CD14-positive monocyte (primary cell): ENCODE data around the gene LMTK2. TPM values are rescaled to one million over a fixed set of nuclear protein-coding genes. Genes with fewer than 3 reads are reported as not detected.

ENCODE experiments used
- DNase-seq, 3 donors: peaks; one replicate each; pipeline ENCODE4 v3.0.0-alpha.2; 2011 to 2022
- H2AFZ ChIP-seq: 2 replicates; pipeline ENCODE4 v1.6.0; 2012; ENCODE audit warnings: mild to moderate bottlenecking, low read depth, low read length, inconsistent platforms; ENCODE audit not compliant: insufficient read depth, poor library complexity, severe bottlenecking
- H3K27ac ChIP-seq, 2 donors: 1 replicate in 1 of 2; 2 replicates in 1 of 2; pipeline ENCODE4 v1.5.1; 2012 to 2013; ENCODE audit warnings: low read length in 2 of 2, control low read depth in 1 of 2, inconsistent platforms in 1 of 2, low read depth in 1 of 2, mild to moderate bottlenecking in 1 of 2
- H3K27me3 ChIP-seq, 2 donors: one replicate each; pipeline versions ENCODE4 v1.6.0 to v1.6.1; 2011 to 2013; ENCODE audit warnings: low read length in 2 of 2; ENCODE audit not compliant: control insufficient read depth in 2 of 2, insufficient read depth in 2 of 2
- H3K36me3 ChIP-seq, 2 donors: replicated peaks in 1 of 2; 1 replicate in 1 of 2; 2 replicates in 1 of 2; pipeline versions ENCODE4 v1.5.1 to v1.6.1; 2012 to 2013; ENCODE audit warnings: low read length in 2 of 2, control low read depth in 1 of 2, inconsistent platforms in 1 of 2, mild to moderate bottlenecking in 1 of 2; ENCODE audit not compliant: insufficient read depth in 2 of 2, control insufficient read depth in 1 of 2
- H3K4me1 ChIP-seq, 2 donors: 1 replicate in 1 of 2; 2 replicates in 1 of 2; pipeline versions ENCODE4 v1.5.1 to v1.6.1; 2012 to 2013; ENCODE audit warnings: low read length in 2 of 2, control low read depth in 1 of 2, inconsistent platforms in 1 of 2, mild to moderate bottlenecking in 1 of 2, moderate library complexity in 1 of 2; ENCODE audit not compliant: insufficient read depth in 2 of 2, control insufficient read depth in 1 of 2
- H3K4me2 ChIP-seq: replicated peaks from 2 replicates; pipeline ENCODE3; 2012; ENCODE audit warnings: low read length, moderate library complexity, mild to moderate bottlenecking; ENCODE audit not compliant: poor library complexity, severe bottlenecking; ENCODE audit errors: extremely low read depth
- H3K4me3 ChIP-seq, 3 experiments: fragments of 200-600 bp in 1 of 3; sonication (generic) in 1 of 3; replicated peaks in 1 of 3; 1 replicate in 2 of 3; 2 replicates in 1 of 3; pipeline ENCODE4 v1.5.1; 2011 to 2013; ENCODE audit warnings: low read length in 3 of 3, mild to moderate bottlenecking in 3 of 3, control low read depth in 2 of 3, low read depth in 2 of 3, inconsistent platforms in 1 of 3, moderate library complexity in 1 of 3
- H3K79me2 ChIP-seq: 2 replicates; pipeline ENCODE4 v1.6.0; 2012; ENCODE audit warnings: mild to moderate bottlenecking, control low read depth, inconsistent platforms, low read length, moderate library complexity; ENCODE audit not compliant: insufficient read depth
- H3K9ac ChIP-seq: 2 replicates; pipeline ENCODE4 v1.6.0; 2017; ENCODE audit warnings: low read length, mild to moderate bottlenecking; ENCODE audit not compliant: insufficient read depth, poor library complexity, severe bottlenecking
- H3K9me3 ChIP-seq, 2 donors: replicated peaks in 1 of 2; 1 replicate in 1 of 2; 2 replicates in 1 of 2; pipeline versions ENCODE4 v1.5.1 to v1.6.1; 2012 to 2013; ENCODE audit warnings: low read length in 2 of 2, control low read depth in 1 of 2; ENCODE audit not compliant: control insufficient read depth in 1 of 2, insufficient read depth in 1 of 2
- H4K20me1 ChIP-seq: 2 replicates; pipeline ENCODE4 v1.6.0; 2012; ENCODE audit warnings: mild to moderate bottlenecking, low read length, control low read depth, moderate library complexity; ENCODE audit not compliant: insufficient read depth
- H3K27ac Mint-ChIP-seq, 7 donors: one replicate each; pipeline ENCODE4 v1.8.0; 2020; ENCODE audit warnings: mild to moderate bottlenecking in 7 of 7, mixed read lengths in 7 of 7, moderate library complexity in 6 of 7, inconsistent platforms in 2 of 7
- H3K27me3 Mint-ChIP-seq, 3 donors: one replicate each; pipeline ENCODE4 v1.8.0; 2021 to 2022; ENCODE audit warnings: low read depth in 3 of 3, mild to moderate bottlenecking in 3 of 3, mixed read lengths in 3 of 3, moderate library complexity in 3 of 3, inconsistent platforms in 1 of 3
- H3K36me3 Mint-ChIP-seq, 2 donors: one replicate each; pipeline ENCODE4 v1.8.0; 2020; ENCODE audit warnings: mixed read lengths in 2 of 2, inconsistent platforms in 1 of 2, mild to moderate bottlenecking in 1 of 2
- H3K4me1 Mint-ChIP-seq: one replicate; pipeline ENCODE4 v1.8.0; 2020; ENCODE audit warnings: mild to moderate bottlenecking, mixed read lengths
- H3K4me3 Mint-ChIP-seq, 2 donors: one replicate each; pipeline ENCODE4 v1.8.0; 2020; ENCODE audit warnings: mild to moderate bottlenecking in 2 of 2, mixed read lengths in 2 of 2, moderate library complexity in 1 of 2
- H3K9me3 Mint-ChIP-seq, 7 donors: one replicate each; pipeline ENCODE4 v1.8.0; 2020 to 2022; ENCODE audit warnings: mixed read lengths in 7 of 7, mild to moderate bottlenecking in 6 of 7, moderate library complexity in 6 of 7, inconsistent platforms in 2 of 7
- WGBS: methylation state at CpG from one replicate; pipeline ENCODE4 v1.1.5; 2013; ENCODE audit warnings: missing lambda C conversion rate; ENCODE audit not compliant: insufficient coverage; 5-methylcytosine and 5-hydroxymethylcytosine counted together
- intact Hi-C, 2 donors: fragments of 100-400 bp; cut with micrococcal nuclease; formaldehyde crosslinking; loops; one replicate each; pipeline versions ENCODE4 v1.15.0 to v1.15.1; 2023
- polyA plus RNA-seq, 3 donors: library from polyadenylated mRNA; depleted of rRNA in 1 of 3; unstranded in 2 of 3; stranded (reverse) in 1 of 3; fragments of 300-500 nt in 2 of 3; fragments of >200 nt in 1 of 3; fragmentation: Illumina TruSeq in 2 of 3; gene quantifications; 1 replicate in 2 of 3; 2 replicates in 1 of 3; pipeline ENCODE4 v1.2.3, GENCODE V29; 2012 to 2021
- TF ChIP-seq, protein P1 (sequence below): fragments of 200-600 bp; IDR thresholded peaks from one replicate; pipeline ENCODE4 v1.8.0; 2022; ENCODE audit warnings: antibody characterized with exemption, mild to moderate bottlenecking

Gene LMTK2
- polyA plus RNA-seq, 3 donors, result 1.7 to 9.2 (median 1.8) TPM

DNA sequence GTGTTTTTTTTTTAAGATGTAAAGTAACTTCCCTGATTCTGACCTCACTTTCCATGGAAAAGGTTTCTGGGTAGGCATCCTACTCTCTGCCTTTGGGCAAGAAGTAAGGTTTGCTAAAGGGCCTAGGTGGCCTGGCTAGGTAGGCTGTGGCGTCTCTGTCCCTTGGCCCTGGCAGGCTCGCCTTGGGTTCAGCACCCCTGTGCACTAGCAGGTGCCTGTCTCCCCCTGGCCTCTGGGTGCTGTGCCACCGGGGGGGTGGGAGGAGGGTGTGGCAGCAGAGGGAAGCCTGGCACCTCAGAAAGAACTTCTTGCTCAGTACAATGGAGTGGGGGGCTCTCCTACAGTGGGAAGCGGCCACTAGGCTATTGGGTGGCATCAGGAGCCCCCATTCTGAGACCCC is 131.4 kb downstream of the LMTK2 start:
- TF ChIP-seq, protein P1, sequence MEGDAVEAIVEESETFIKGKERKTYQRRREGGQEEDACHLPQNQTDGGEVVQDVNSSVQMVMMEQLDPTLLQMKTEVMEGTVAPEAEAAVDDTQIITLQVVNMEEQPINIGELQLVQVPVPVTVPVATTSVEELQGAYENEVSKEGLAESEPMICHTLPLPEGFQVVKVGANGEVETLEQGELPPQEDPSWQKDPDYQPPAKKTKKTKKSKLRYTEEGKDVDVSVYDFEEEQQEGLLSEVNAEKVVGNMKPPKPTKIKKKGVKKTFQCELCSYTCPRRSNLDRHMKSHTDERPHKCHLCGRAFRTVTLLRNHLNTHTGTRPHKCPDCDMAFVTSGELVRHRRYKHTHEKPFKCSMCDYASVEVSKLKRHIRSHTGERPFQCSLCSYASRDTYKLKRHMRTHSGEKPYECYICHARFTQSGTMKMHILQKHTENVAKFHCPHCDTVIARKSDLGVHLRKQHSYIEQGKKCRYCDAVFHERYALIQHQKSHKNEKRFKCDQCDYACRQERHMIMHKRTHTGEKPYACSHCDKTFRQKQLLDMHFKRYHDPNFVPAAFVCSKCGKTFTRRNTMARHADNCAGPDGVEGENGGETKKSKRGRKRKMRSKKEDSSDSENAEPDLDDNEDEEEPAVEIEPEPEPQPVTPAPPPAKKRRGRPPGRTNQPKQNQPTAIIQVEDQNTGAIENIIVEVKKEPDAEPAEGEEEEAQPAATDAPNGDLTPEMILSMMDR, result no peak

DNA sequence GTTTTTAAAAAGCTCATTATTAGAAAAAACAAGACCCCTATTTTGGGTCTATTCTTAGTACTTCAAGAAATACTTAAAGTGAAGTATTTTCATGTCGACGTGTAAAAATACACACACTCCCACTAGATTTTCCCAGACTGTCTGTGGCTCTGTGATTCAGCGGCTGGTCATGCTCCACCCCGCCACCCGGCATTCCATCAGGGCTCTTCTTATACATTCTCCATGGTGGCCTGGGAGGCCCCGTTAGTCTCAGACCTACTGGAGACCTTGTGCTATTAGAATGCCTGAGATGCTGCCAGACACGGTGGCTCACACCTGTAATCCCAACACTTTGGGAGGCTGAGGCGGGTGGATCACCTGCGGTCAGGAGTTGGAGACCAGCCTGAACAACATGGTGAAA is 132.3 kb downstream of the LMTK2 start:
- peaks cover 77 to 93% of the 10 kb centered on the region in 2 donors for H3K36me3 Mint-ChIP-seq

More for the DNA sequence above, 131.4 kb downstream of the LMTK2 start:
- peaks cover 67 to 84% of the 10 kb centered on the region in 2 donors for H3K36me3 ChIP-seq
- no peaks in the 10 kb centered on the region for H3K79me2 ChIP-seq
- H3K4me2 ChIP-seq, result no peak overlapping the region
- H4K20me1 ChIP-seq, result peaks cover 17% of the 10 kb centered on the region
- WGBS, result 100% methylated on average over 4 of the region's 4 CpGs
- intact Hi-C loops, result no loop called here
- Mint-ChIP-seq H3K27ac (no peak overlapping the region), H3K4me1 (no peaks in the 10 kb centered on the region), H3K36me3 (peaks cover 74 to 89% of the 10 kb centered on the region in 2 donors), H3K4me3 (no peak overlapping the region), H3K9me3 (peaks cover 0 to 2% (median 0%) of the 10 kb centered on the region in 7 donors), H3K27me3 (peaks cover 0 to 4% (median 1%) of the 10 kb centered on the region in 3 donors)
- H3K27ac ChIP-seq, result no peak overlapping the region
- H3K4me1 ChIP-seq, result no peaks in the 10 kb centered on the region
- no peak overlapping the region for H2AFZ ChIP-seq
- H3K4me3 ChIP-seq, result no peak overlapping the region
- H3K9me3 ChIP-seq, result no peaks in the 10 kb centered on the region
- H3K27me3 ChIP-seq, result no peaks in the 10 kb centered on the region
- DNase-seq, result no peak
- no peak overlapping the region for H3K9ac ChIP-seq

More for the DNA sequence above, 132.3 kb downstream of the LMTK2 start:
- intact Hi-C loops, result no loop called here
- Histone ChIP-seq H3K9me3 (no peaks in the 10 kb centered on the region), H3K27ac (no peak overlapping the region), H4K20me1 (peaks cover 24% of the 10 kb centered on the region), H3K4me3 (no peak overlapping the region), H2AFZ (no peak overlapping the region), H3K4me1 (no peaks in the 10 kb centered on the region), H3K27me3 (no peaks in the 10 kb centered on the region), H3K4me2 (no peak overlapping the region), H3K36me3 (peaks cover 65 to 79% of the 10 kb centered on the region in 2 donors), H3K9ac (no peak overlapping the region), H3K79me2 (no peaks in the 10 kb centered on the region)
- peaks cover 0 to 2% (median 0%) of the 10 kb centered on the region in 7 donors for H3K9me3 Mint-ChIP-seq
- peaks cover 0 to 4% (median 2%) of the 10 kb centered on the region in 3 donors for H3K27me3 Mint-ChIP-seq
- H3K27ac Mint-ChIP-seq, result peak overlapping the region in 1 of 7 donors; percentile 26
- no peaks in the 10 kb centered on the region for H3K4me1 Mint-ChIP-seq
- no peak overlapping the region for H3K4me3 Mint-ChIP-seq
- DNase-seq, result no peak
- WGBS, result 96% methylated on average over 7 of the region's 9 CpGs
- TF ChIP-seq, protein P1, result no peak
